Esophagus squamous epithelium (tissue), 4 donors: ENCODE data around the gene WFDC12.

Source experiments
- POLR2A ChIP-seq, 4 donors: fragments of 450-650 bp; IDR thresholded peaks; one replicate each; pipeline ENCODE4 v1.6.1; 2017; ENCODE audit warnings: antibody characterized with exemption in 4 of 4, mild to moderate bottlenecking in 4 of 4, moderate library complexity in 3 of 4
- TF ChIP-seq, protein P1 (sequence below), 6 experiments: fragments of 450-650 bp in 4 of 6; fragments of 200-600 bp in 2 of 6; sonication (generic) in 2 of 6; IDR thresholded peaks; one replicate each; pipeline ENCODE4 v1.5.1; 2016 to 2019; ENCODE audit warnings: antibody characterized with exemption in 6 of 6, mild to moderate bottlenecking in 4 of 6, moderate library complexity in 4 of 6

DNA sequence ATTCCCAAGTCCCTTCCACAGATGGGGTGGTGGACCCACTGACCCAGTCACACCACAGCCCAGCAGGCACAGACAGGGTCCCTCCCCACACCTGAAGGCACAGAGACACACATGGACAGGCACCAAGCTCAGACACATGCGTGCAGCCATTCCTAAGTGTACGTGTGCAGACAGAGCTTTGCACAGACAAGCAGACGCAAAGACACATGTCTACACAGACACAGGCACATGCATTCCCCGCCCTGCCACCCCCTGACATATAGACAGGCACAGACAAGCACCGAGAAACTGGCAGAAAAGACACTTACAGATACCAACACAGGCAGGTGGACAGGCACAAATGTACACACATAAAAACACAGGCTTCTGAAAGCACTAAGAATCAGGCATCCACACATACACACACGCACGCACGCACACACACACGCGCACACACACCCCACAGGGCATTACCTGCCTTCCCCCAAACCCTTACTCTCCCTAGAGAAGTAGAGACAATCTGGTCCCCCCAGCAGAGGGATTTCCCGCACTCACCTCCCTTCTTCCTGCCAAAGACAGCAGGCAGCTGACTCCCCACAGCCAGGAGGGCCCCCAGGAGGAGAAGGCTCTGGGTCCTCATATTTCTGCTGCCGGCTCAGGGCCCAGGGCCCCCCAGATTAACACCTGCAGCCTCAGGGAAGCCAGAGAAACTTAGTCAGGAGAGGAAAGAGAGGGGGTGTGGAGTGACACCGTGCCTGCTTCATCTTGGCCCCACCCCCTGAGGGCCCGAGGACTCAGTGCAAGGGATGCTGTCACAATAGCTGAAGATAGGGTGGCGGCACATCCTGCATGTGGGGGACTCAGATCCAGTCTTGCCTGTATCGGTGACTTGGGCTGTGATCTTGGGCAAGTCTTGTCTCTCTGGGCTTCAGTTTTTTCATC is 9.5 kb downstream of the WFDC12 start, which contains the start of gene WFDC5:
- TF ChIP-seq, protein P1, sequence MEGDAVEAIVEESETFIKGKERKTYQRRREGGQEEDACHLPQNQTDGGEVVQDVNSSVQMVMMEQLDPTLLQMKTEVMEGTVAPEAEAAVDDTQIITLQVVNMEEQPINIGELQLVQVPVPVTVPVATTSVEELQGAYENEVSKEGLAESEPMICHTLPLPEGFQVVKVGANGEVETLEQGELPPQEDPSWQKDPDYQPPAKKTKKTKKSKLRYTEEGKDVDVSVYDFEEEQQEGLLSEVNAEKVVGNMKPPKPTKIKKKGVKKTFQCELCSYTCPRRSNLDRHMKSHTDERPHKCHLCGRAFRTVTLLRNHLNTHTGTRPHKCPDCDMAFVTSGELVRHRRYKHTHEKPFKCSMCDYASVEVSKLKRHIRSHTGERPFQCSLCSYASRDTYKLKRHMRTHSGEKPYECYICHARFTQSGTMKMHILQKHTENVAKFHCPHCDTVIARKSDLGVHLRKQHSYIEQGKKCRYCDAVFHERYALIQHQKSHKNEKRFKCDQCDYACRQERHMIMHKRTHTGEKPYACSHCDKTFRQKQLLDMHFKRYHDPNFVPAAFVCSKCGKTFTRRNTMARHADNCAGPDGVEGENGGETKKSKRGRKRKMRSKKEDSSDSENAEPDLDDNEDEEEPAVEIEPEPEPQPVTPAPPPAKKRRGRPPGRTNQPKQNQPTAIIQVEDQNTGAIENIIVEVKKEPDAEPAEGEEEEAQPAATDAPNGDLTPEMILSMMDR (IDR thresholded peaks at IDR 0.05), result no peak
- TF ChIP-seq POLR2A (IDR thresholded peaks at IDR 0.05), result no peak
